ENCODE data around the gene EXOSC7.

EXOSC7 gene

GRCh38 chr3:45055411-45056143 is 79.5 kb downstream of the EXOSC7 start:
- peak; percentile 88 for DNase-seq (ENCODE audit: low read depth)

DNA sequence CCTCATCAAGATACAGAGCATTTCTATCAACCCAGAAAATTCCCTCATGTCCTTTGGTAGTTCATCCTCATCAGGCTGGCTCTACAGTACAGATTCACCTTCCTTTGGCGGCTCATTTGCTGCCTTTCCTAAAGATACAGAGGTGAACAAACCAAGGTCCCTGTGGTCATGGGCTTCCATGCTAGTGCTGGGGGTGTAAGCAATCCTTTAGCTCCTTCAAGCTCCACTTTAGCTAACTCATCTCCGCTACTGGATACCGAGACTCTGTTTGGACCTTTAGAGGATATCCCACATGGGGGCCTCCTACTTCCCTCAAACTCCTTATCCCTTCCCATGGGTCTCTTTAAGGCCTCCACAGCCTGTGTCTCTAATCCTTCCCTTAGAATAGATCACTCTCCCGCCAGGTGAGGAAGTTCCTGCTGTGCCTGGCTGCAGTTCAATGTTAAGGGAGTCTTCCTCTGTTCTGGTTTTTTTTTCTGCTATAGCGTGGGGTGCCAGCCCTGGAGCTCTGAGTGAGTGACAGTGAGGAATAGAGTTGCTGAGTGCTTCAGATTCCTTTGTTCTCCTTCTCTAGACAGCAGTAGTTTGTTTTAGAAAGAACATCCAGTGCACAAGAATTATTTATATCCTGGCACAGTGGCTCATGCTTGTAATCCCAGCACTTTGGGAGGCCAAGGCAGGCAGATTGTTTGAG is 80.7 kb downstream of the EXOSC7 start:
- DNase-seq (ENCODE audit: low read depth), result peak; percentile 53

DNA sequence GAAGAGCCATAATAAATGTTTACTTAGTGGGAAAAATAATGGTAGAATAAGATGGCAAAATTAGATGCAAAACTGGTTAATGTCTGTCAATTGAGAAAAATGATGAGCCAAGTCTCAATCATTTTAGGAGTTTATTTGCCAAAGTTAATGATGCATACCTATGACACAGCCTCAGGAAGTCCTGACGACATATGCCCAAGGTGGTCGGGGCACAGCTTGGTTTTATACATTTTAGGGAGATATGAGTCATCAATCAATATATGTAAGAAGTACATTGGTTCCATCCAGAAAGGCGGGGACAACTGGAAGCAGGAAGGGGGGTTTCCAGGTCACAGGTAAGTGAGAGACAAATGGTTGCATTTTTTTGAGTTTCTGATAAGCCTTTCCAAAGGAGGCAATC is 81.5 kb downstream of the EXOSC7 start:
- no peak for DNase-seq (ENCODE audit: low read depth)

GRCh38 chr3:45059132-45059531 is 83.1 kb downstream of the EXOSC7 start:
- no peak for DNase-seq (ENCODE audit: low read depth)

- peak; percentile 35 for DNase-seq (ENCODE audit: low read depth)
These were observed 84.3 kb downstream of the EXOSC7 start for GRCh38 chr3:45060165-45060892.
